Neural progenitor cell (in vitro differentiated cells): ENCODE measurements around the gene PPP5C.

Experiments used
- EZH2 ChIP-seq: fragments of 200-600 bp; sonication (generic); IDR thresholded peaks from 2 replicates; pipeline ENCODE4 v1.6.1; 2017; ENCODE audit warnings: antibody characterized with exemption, mild to moderate bottlenecking, moderate library complexity
- EZH2phosphoT487 ChIP-seq: fragments of 200-600 bp; sonication (generic); IDR thresholded peaks from 2 replicates; pipeline ENCODE4 v1.6.1; 2017; ENCODE audit warnings: antibody characterized with exemption
- TF ChIP-seq, protein P1 (sequence below): fragments of 200-600 bp; sonication (generic); IDR thresholded peaks from 2 replicates; pipeline ENCODE4 v1.5.1; 2017; ENCODE audit warnings: antibody characterized with exemption, mild to moderate bottlenecking

DNA sequence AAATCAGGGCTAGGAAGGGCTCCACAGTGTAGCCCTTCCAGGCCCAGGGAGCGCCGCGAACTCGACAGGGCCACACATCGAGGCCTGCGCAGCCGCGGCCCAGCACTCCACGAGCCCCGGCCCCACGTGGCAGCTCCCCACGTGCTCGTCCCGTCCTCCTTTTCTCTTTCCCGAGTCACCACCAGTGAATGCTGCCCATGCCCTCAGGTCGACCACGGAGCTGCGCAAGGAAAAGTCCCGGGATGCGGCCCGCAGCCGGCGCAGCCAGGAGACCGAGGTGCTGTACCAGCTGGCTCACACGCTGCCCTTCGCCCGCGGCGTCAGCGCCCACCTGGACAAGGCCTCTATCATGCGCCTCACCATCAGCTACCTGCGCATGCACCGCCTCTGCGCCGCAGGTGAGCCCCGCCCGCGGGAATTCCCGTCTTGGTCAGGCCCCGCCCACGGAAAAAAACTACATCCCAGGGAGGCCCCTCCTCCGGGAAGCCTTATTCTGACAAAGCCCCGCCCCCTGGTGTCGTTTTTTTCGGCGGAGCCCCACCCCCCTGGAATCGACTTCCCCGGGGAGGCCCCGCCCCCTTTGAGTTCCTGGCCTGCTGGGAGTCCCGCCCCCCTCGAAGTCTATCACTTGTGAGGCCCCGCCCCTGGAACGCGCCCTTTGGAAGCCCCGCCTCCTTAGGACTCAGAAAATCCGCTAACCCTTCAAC is 43.0 kb upstream of the PPP5C start:
- TF ChIP-seq, protein P1, sequence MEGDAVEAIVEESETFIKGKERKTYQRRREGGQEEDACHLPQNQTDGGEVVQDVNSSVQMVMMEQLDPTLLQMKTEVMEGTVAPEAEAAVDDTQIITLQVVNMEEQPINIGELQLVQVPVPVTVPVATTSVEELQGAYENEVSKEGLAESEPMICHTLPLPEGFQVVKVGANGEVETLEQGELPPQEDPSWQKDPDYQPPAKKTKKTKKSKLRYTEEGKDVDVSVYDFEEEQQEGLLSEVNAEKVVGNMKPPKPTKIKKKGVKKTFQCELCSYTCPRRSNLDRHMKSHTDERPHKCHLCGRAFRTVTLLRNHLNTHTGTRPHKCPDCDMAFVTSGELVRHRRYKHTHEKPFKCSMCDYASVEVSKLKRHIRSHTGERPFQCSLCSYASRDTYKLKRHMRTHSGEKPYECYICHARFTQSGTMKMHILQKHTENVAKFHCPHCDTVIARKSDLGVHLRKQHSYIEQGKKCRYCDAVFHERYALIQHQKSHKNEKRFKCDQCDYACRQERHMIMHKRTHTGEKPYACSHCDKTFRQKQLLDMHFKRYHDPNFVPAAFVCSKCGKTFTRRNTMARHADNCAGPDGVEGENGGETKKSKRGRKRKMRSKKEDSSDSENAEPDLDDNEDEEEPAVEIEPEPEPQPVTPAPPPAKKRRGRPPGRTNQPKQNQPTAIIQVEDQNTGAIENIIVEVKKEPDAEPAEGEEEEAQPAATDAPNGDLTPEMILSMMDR: no peak
- no peak for TF ChIP-seq EZH2
- TF ChIP-seq EZH2phosphoT487: no peak
